Suprapubic skin (tissue), 4 donors: ENCODE data around the gene VWA5B2. TPM values are rescaled to one million over a fixed set of nuclear protein-coding genes. Genes with fewer than 3 reads are reported as not detected.
"Not testable (repeated sequence)": the region's sequence is repeated elsewhere in the genome, so short reads cannot be mapped to it uniquely, and the experiment has no call there.

Experiments
- DNase-seq, 2 donors: peaks; one replicate each; pipeline ENCODE4 v3.0.0-alpha.2; 2019; ENCODE audit warnings: low spot score in 2 of 2
- H3K27ac ChIP-seq: fragments of 200-600 bp; sonication (generic); one replicate; pipeline ENCODE4 v1.5.1; 2019
- H3K27me3 ChIP-seq: fragments of 200-600 bp; sonication (generic); one replicate; pipeline ENCODE4 v1.5.1; 2019
- H3K36me3 ChIP-seq: fragments of 200-600 bp; sonication (generic); one replicate; pipeline ENCODE4 v1.5.1; 2019
- H3K4me1 ChIP-seq: fragments of 200-600 bp; sonication (generic); one replicate; pipeline ENCODE4 v1.5.1; 2019
- H3K4me3 ChIP-seq: fragments of 200-600 bp; sonication (generic); one replicate; pipeline ENCODE4 v1.5.1; 2019; ENCODE audit warnings: mild to moderate bottlenecking
- H3K9me3 ChIP-seq: fragments of 200-600 bp; sonication (generic); one replicate; pipeline ENCODE4 v1.5.1; 2019
- CTCF ChIP-seq, 2 donors: fragments of 200-600 bp in 1 of 2; fragments of 450-650 bp in 1 of 2; sonication (generic) in 1 of 2; IDR thresholded peaks; one replicate each; pipeline ENCODE4 v1.5.1; 2016 to 2019; ENCODE audit warnings: antibody characterized with exemption in 2 of 2, mild to moderate bottlenecking in 1 of 2, moderate library complexity in 1 of 2
- EP300 ChIP-seq: sonication (generic); formaldehyde crosslinking; IDR thresholded peaks from one replicate; pipeline ENCODE4 v1.6.1; 2017; ENCODE audit warnings: antibody characterized with exemption
- POLR2A ChIP-seq, 2 donors: fragments of 450-650 bp; IDR thresholded peaks; one replicate each; pipeline ENCODE4 v1.6.1; 2017; ENCODE audit warnings: antibody characterized with exemption in 2 of 2, mild to moderate bottlenecking in 2 of 2, moderate library complexity in 2 of 2
- POLR2AphosphoS5 ChIP-seq, 3 donors: sonication (generic); formaldehyde crosslinking; IDR thresholded peaks; one replicate each; pipeline ENCODE4 v1.6.1; 2017; ENCODE audit warnings: antibody characterized with exemption in 3 of 3
- WGBS: methylation state at CpG from one replicate; pipeline ENCODE4 v1.1.5; 2018; 5-methylcytosine and 5-hydroxymethylcytosine counted together
- total RNA-seq, 4 donors: library from RNA; depleted of rRNA; stranded (reverse); fragments of >200 nt; gene quantifications; one replicate each; pipeline ENCODE4 v1.1.0, GENCODE V29; 2016

The VWA5B2 gene
- total RNA-seq, 4 donors from 2014 or later: 0.24 TPM; not detected in 3

- Histone ChIP-seq H3K36me3 (peaks cover 4% of the 10 kb centered on the region), H3K27ac (no peak overlapping the region), H3K27me3 (peaks cover 66% of the 10 kb centered on the region), H3K4me3 (peak overlapping the region; percentile 50), H3K9me3 (no peaks in the 10 kb centered on the region), H3K4me1 (peaks cover 33% of the 10 kb centered on the region)
- 1% methylated on average over 26 of the region's 66 CpGs for WGBS
- DNase-seq: no peak
- TF ChIP-seq CTCF (IDR thresholded peaks at IDR 0.05): no peak
- no peak for TF ChIP-seq POLR2A (IDR thresholded peaks at IDR 0.05)
- no peak for TF ChIP-seq POLR2AphosphoS5 (IDR thresholded peaks at IDR 0.05)
- TF ChIP-seq EP300: no peak
Observed at GRCh38 chr3:184261854-184262763, 32.7 kb downstream of the VWA5B2 start.

- Histone ChIP-seq H3K4me1 (peaks cover 33% of the 10 kb centered on the region), H3K27ac (no peak overlapping the region), H3K27me3 (peaks cover 66% of the 10 kb centered on the region), H3K9me3 (no peaks in the 10 kb centered on the region), H3K4me3 (peak overlapping the region; percentile 50), H3K36me3 (peaks cover 4% of the 10 kb centered on the region)
- 40% methylated on average over 6 of the region's 15 CpGs for WGBS
- no peak for DNase-seq
- TF ChIP-seq POLR2A (IDR thresholded peaks at IDR 0.05) (no peak), EP300 (no peak), POLR2AphosphoS5 (IDR thresholded peaks at IDR 0.05) (no peak), CTCF (IDR thresholded peaks at IDR 0.05) (no peak)
Observed at GRCh38 chr3:184262764-184263179, 33.4 kb downstream of the VWA5B2 start.

DNA sequence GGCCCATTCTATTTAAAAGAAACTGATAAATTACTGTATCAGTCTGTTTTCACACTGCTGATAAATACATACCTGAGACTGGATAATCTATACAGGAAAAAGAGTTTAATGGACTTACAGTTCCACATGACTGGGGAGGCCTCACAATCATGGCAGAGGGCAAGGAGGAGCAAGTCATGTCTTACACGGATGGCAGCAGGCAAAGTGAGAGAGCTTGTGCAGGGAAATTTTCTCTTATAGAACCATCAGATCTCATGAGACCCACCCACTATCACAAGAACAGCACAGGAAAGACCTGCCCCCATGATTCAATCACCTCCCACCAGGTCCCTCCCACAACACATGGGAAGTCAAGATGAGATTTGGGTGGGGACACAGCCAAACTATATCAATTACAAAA, 37.9 kb downstream of the VWA5B2 start:
- H3K36me3 ChIP-seq, H3K4me3 ChIP-seq, DNase-seq, H3K4me1 ChIP-seq, H3K27ac ChIP-seq, H3K9me3 ChIP-seq: not testable (repeated sequence)
- peaks cover 29% of the 10 kb centered on the region for H3K27me3 ChIP-seq
- WGBS: 88% methylated on average over 1 of the region's 1 CpG

GRCh38 chr3:184272269-184272668, 42.9 kb downstream of the VWA5B2 start:
- Histone ChIP-seq H3K4me1 (peaks cover 5% of the 10 kb centered on the region), H3K27ac (no peak overlapping the region), H3K27me3 (peaks cover 41% of the 10 kb centered on the region), H3K36me3 (no peaks in the 10 kb centered on the region), H3K9me3 (no peaks in the 10 kb centered on the region), H3K4me3 (no peak overlapping the region)
- WGBS: 64% methylated on average over 1 of the region's 1 CpG
- no peak for DNase-seq
- TF ChIP-seq POLR2A (IDR thresholded peaks at IDR 0.05): no peak
- no peak for TF ChIP-seq POLR2AphosphoS5 (IDR thresholded peaks at IDR 0.05)

DNA sequence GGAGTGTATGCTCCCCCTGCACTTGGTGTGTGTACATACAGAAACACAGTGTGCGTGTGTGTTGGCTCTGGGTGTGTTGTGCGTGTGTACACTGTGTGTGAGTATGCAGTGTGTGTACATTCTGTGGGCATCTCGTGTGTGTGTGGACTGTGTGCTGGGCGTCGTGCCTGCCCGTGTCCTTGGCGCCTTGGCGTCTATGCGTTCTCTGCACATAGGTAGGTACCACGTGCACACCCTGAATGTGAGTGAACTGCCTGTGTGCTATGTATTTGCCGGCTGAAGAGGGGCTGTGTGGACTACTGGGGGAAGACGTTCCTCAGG, 46.0 kb downstream of the VWA5B2 start:
- 58% methylated on average over 6 of the region's 12 CpGs for WGBS
- no peak for TF ChIP-seq EP300
- TF ChIP-seq CTCF (IDR thresholded peaks at IDR 0.05): no peak
- TF ChIP-seq POLR2AphosphoS5 (IDR thresholded peaks at IDR 0.05): no peak
- TF ChIP-seq POLR2A (IDR thresholded peaks at IDR 0.05): no peak
- Histone ChIP-seq H3K36me3 (no peaks in the 10 kb centered on the region), H3K9me3 (no peaks in the 10 kb centered on the region), H3K4me3 (no peak overlapping the region), H3K4me1 (peaks cover 5% of the 10 kb centered on the region), H3K27ac (no peak overlapping the region), H3K27me3 (peaks cover 42% of the 10 kb centered on the region)
- DNase-seq: no peak

DNA sequence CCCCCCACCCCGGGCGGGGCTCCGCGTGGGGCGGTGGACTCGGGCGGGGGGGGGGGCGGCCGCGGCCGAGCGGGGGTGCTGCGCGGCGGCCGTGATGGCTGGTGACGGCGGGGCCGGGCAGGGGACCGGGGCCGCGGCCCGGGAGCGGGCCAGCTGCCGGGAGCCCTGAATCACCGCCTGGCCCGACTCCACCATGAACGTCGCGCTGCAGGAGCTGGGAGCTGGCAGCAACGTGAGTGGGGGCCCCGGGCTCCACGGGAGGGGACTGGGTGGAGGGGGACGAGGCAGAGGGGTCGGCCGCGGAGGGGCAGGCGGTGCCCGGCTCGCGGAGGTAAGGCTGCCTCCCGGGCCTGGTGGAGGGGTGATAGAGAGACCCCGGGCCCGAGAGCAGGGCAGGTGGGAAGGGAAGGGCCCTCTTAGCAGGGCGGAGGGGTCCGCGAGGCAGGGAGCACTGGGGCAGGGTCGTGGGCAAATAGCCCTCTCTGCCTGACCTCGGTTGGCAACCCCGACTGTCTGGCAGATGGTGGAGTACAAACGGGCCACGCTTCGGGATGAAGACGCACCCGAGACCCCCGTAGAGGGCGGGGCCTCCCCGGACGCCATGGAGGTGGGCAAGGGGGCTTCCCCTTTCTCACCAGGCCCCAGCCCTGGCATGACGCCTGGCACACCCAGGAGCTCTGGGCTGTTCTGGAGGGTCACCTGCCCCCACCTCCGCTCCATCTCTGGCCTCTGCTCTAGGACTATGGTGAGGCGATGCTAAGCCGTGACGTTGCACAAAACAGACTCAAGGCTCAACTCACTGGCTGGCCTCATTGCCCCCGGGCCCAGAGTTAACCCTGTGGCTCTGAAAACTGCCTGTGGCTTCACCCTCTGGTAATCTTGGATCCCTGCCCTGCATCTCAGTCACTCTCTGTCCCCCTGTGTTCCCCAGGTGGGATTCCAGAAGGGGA, 46.9 kb downstream of the VWA5B2 start, which contains the start of gene ECE2:
ECE2 (plus strand) TSS at position 62 of the 950 bp plus-strand sequence; CDS start at position 194, 132 bp downstream.
- no peak for DNase-seq
- TF ChIP-seq POLR2A (IDR thresholded peaks at IDR 0.05) (no peak), CTCF (IDR thresholded peaks at IDR 0.05) (no peak), POLR2AphosphoS5 (IDR thresholded peaks at IDR 0.05) (no peak), EP300 (no peak)
- H3K27me3 ChIP-seq: peaks cover 42% of the 10 kb centered on the region
- peak within 1 kb of the TSS; percentile 9 for H3K4me3 ChIP-seq
- H3K36me3 ChIP-seq: no peaks in the 10 kb centered on the region
- peaks cover 5% of the 10 kb centered on the region for H3K4me1 ChIP-seq
- no peaks in the 10 kb centered on the region for H3K9me3 ChIP-seq
- 18% methylated on average over 49 of the region's 65 CpGs for WGBS
- no peak within 1 kb of the TSS for H3K27ac ChIP-seq
